Naive thymus-derived CD8-positive, alpha-beta T cell (primary cell): Measurements from ENCODE around the gene PIBF1. TPM values are rescaled to one million over a fixed set of nuclear protein-coding genes. Genes with fewer than 3 reads are reported as not detected.

Experiments used
- ATAC-seq, 2 donors: fragments of 150-1000 bp; cut with Tn5 transposase in 1 of 2; sonication (Bioruptor Pico), chemical (Tn5 transposase) in 1 of 2; 1 replicate in 1 of 2; 2 replicates in 1 of 2; pipeline ENCODE4 v1.10.0; 2021; ENCODE audit warnings: mild to moderate bottlenecking in 2 of 2, moderate library complexity in 2 of 2
- POLR2A ChIA-PET: fragments of 350-600 bp; sonication (Branson Sonifier 250); formaldehyde crosslinking; loops from one replicate; lab custom pipeline; 2021; ENCODE audit warnings: antibody characterized with exemption; lab: Charles Lee
- DNase-seq, 10 donors: peaks; one replicate each; pipeline versions ENCODE4 v3.0.0 to v3.0.0-alpha.2; 2020 to 2022
- H3K27ac Mint-ChIP-seq, 10 donors: one replicate each; pipeline ENCODE4 v1.8.0; 2020 to 2022; ENCODE audit warnings: mild to moderate bottlenecking in 10 of 10, mixed read lengths in 10 of 10, moderate library complexity in 4 of 10, inconsistent platforms in 1 of 10
- H3K27me3 Mint-ChIP-seq, 5 donors: one replicate each; pipeline ENCODE4 v1.8.0; 2021 to 2022; ENCODE audit warnings: mixed read lengths in 5 of 5
- H3K36me3 Mint-ChIP-seq, 3 donors: one replicate each; pipeline ENCODE4 v1.8.0; 2020 to 2022; ENCODE audit warnings: mixed read lengths in 3 of 3, mild to moderate bottlenecking in 2 of 3, inconsistent platforms in 1 of 3
- H3K4me1 Mint-ChIP-seq, 4 donors: one replicate each; pipeline ENCODE4 v1.8.0; 2021 to 2022; ENCODE audit warnings: mixed read lengths in 4 of 4
- H3K4me3 Mint-ChIP-seq, 10 donors: one replicate each; pipeline ENCODE4 v1.8.0; 2020 to 2022; ENCODE audit warnings: mild to moderate bottlenecking in 10 of 10, mixed read lengths in 10 of 10, moderate library complexity in 6 of 10, inconsistent platforms in 1 of 10
- H3K9me3 Mint-ChIP-seq, 9 donors: one replicate each; pipeline ENCODE4 v1.8.0; 2020 to 2022; ENCODE audit warnings: mixed read lengths in 9 of 9, mild to moderate bottlenecking in 3 of 9, inconsistent platforms in 1 of 9, moderate library complexity in 1 of 9
- polyA plus RNA-seq, 3 donors: library from polyadenylated mRNA; unstranded; fragments of 300-500 nt; fragmentation: Illumina TruSeq; gene quantifications; one replicate each; pipeline ENCODE4 v1.2.3, GENCODE V29; 2021
- total RNA-seq, 8 experiments: library from RNA in 2 of 8; stranded (reverse) in 2 of 8; gene quantifications; one replicate each; pipeline ENCODE4 v1.2.3 and lab custom pipeline; 2021 to 2026

PIBF1 gene
- total and polyA plus RNA-seq, 5 experiments from 2014 or later, result 18.3 to 32.3 (median 23.6) TPM

DNA sequence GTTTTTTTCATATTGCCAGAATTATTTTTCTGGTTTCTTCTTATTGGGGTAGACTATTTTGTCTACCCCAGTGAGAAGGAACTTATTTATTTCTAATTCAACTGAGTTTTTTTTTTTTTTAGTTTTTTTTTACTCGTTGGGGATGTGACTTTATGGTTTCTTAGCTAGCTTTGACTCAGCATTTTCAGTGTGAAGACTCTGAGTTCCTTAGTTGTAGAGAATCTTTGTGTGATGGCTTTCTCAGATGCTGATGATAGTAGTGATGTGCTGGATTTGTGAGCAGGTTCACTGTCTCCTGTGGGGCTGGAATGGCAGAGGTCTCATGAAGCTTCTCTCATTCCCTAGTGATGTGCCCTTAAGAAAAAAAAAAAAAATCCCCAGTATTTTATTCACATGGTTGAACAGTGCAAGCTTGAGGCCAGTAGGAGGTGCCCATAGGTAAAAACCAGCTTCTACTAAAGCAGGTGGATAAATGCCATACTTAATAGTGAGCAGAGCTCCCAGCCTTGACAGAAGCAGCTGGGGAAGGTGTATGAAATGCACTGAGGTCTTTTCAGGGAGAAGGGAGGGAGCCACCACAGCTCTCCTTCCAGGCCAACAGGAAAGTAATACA lies 170.7 kb downstream of the PIBF1 start:
- ATAC-seq (no peak), DNase-seq (no peak)
- Mint-ChIP-seq H3K27me3 (no peaks in the 10 kb centered on the region), H3K9me3 (peaks cover 0 to 25% (median 2%) of the 10 kb centered on the region in 9 donors), H3K4me3 (no peak overlapping the region), H3K4me1 (peaks cover 0 to 2% (median 0%) of the 10 kb centered on the region in 4 donors), H3K36me3 (peaks cover 34 to 70% (median 50%) of the 10 kb centered on the region in 3 donors), H3K27ac (no peak overlapping the region)
- POLR2A ChIA-PET, result no interaction called here

DNA sequence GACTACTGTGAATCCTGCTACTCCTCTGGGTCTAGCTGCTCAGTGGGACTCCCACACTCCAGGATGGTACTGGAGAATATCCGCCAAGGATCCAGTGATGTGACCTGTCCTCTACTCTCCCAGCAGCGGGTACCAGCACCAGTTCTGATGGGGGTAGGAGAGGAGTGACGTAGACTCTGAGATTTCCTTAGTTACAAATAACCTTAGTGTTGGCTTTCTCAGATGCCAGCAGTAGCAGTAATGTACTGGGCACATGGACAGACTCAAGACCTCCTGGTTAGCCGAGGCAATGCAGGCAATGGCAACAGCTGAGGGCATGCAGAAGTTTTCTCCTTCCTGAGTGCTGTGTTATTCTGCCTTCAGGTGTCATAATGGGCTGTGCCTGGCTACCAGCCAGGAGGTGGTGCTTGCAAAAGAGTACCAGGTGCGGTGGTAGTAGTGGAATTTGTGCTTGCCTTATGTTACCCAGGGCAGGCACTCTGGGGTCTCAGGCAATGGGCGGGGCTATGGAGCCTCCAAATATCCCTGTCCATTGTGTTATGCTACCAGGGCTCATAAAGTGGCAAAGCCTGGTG lies 171.5 kb downstream of the PIBF1 start:
- Mint-ChIP-seq H3K4me1 (no peaks in the 10 kb centered on the region), H3K27me3 (no peaks in the 10 kb centered on the region), H3K9me3 (peaks cover 0 to 21% (median 2%) of the 10 kb centered on the region in 9 donors), H3K4me3 (no peak overlapping the region), H3K27ac (peak overlapping the region in 1 of 10 donors; percentile 37), H3K36me3 (peaks cover 29 to 64% (median 45%) of the 10 kb centered on the region in 3 donors)
- no peak for DNase-seq
- POLR2A ChIA-PET, result no interaction called here
- ATAC-seq, result no peak

DNA sequence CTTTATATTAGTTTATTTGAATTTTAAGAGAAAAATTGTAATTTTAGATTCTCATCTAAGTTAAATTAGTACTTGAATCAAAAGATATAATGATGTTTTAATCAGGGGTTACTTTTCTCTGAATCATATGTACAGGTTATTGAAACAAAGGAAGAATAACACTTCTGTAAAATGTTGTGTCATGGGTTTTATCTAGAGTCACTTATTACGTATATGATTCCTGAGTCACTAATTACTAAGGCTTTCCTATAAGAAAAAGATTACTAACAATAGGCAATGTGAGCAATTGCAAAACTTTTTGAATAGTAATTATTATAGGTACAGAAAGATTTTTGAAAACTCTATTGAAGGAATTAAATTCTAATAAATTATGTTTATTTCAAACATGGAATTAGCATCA lies 177.7 kb downstream of the PIBF1 start:
- DNase-seq (no peak), ATAC-seq (no peak)
- Mint-ChIP-seq H3K4me1 (no peaks in the 10 kb centered on the region), H3K27ac (no peak overlapping the region), H3K9me3 (peaks cover 0 to 20% (median 2%) of the 10 kb centered on the region in 9 donors), H3K4me3 (no peak overlapping the region), H3K27me3 (no peaks in the 10 kb centered on the region), H3K36me3 (peaks cover 26 to 48% (median 30%) of the 10 kb centered on the region in 3 donors)
- POLR2A ChIA-PET, result no interaction called here

DNA sequence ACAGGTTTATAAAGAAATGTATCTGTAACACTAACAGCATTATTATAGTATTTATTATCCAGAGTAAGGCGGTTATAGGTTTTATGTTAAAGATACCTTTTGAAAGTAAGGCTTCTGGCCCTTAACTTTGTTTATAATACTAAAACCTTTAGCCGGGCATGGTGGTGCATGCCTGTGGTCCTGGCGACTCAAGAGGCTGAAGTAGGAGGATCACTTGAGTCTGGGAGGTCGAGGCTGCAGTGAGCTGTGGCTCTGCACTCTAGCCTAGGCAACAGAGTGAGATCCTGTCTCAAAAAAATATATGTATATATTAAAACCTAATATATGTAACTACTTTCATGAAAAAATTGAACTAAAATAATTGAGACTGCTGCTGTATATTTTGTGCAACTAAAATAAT lies 178.2 kb downstream of the PIBF1 start:
- Mint-ChIP-seq H3K27ac (no peak overlapping the region), H3K36me3 (peaks cover 26 to 47% (median 32%) of the 10 kb centered on the region in 3 donors), H3K4me1 (no peaks in the 10 kb centered on the region), H3K27me3 (no peaks in the 10 kb centered on the region), H3K4me3 (no peak overlapping the region), H3K9me3 (peaks cover 0 to 20% (median 2%) of the 10 kb centered on the region in 9 donors)
- DNase-seq (no peak), ATAC-seq (no peak)
- POLR2A ChIA-PET, result no interaction called here

DNA sequence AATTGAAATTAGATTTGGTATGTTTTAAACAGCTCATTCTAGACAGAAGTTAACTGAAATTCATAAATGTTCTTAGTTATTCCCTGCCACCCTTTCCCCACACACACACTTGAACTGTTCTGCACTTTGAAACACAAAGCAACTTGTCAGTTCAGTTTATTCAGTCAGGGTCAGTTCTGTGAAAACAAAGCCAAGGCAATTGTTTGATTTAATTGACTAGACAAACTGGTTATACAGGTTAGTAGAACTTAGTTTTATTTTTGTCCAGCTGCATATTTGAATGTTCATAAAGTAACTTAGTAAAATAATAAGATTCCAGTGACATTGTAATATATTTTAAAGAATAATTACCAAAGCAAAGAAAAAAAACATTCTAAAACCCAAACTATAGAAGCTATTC lies 178.6 kb downstream of the PIBF1 start:
- DNase-seq (no peak), ATAC-seq (no peak)
- Mint-ChIP-seq H3K9me3 (peaks cover 0 to 18% (median 2%) of the 10 kb centered on the region in 9 donors), H3K27me3 (no peaks in the 10 kb centered on the region), H3K4me1 (no peaks in the 10 kb centered on the region), H3K4me3 (no peak overlapping the region), H3K27ac (no peak overlapping the region), H3K36me3 (peaks cover 22 to 48% (median 30%) of the 10 kb centered on the region in 3 donors)
- POLR2A ChIA-PET, result no interaction called here

DNA sequence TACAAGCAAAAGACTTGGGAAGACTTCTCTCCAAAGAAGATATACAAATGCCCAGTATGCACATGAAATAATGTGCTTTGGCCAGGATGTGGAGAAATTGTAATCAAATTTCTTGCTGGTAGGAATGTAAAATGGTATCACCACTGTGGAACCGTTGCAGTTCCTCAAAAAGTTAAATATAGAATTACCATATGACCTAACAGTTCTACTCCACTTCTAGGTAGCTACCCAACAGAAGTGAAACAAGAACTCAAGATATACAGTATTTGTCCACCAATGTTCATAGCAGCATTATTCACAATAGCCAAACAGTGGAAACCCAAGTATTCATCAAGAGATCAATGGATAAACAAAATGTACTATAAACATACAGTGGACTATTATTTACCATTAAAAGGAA lies 181.8 kb downstream of the PIBF1 start:
- POLR2A ChIA-PET, result no interaction called here
- DNase-seq (no peak), ATAC-seq (no peak)
- Mint-ChIP-seq H3K27ac (no peak overlapping the region), H3K27me3 (no peaks in the 10 kb centered on the region), H3K4me1 (no peaks in the 10 kb centered on the region), H3K4me3 (no peak overlapping the region), H3K9me3 (no peaks in the 10 kb centered on the region), H3K36me3 (peaks cover 4 to 44% (median 9%) of the 10 kb centered on the region in 3 donors)

DNA sequence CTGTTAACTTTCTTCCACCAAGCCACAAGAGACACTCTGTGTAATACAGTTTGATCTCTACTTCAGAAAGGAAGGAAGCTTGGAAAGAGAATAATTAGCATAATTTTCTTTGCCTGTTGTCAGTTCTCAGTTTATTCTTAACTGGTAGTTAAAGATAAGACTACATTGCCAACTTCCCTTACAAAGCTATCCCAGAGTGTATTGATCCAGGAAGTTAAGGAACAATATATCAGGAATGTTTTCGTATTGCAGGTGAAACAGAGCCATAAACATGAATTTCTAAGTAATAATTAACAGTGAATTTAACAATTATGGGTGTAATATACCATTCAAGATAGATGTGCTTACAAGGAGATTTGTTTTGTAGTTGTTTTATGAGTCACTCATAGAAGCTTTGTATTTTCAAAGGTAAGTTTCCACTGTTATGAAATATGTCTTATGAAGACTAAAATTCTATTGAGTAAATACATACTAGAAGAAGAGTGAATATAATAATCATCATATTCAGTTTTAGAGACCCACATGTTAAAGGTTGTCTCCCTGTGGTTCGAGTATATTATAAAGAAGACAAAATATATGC lies 188.5 kb downstream of the PIBF1 start:
- ATAC-seq, result no peak
- Mint-ChIP-seq H3K4me3 (no peak overlapping the region), H3K36me3 (peaks cover 0 to 45% (median 10%) of the 10 kb centered on the region in 3 donors), H3K27ac (peak overlapping the region in 1 of 10 donors; percentile 19), H3K27me3 (no peaks in the 10 kb centered on the region), H3K9me3 (no peaks in the 10 kb centered on the region), H3K4me1 (no peaks in the 10 kb centered on the region)
- DNase-seq, result no peak
- POLR2A ChIA-PET, result no interaction called here

DNA sequence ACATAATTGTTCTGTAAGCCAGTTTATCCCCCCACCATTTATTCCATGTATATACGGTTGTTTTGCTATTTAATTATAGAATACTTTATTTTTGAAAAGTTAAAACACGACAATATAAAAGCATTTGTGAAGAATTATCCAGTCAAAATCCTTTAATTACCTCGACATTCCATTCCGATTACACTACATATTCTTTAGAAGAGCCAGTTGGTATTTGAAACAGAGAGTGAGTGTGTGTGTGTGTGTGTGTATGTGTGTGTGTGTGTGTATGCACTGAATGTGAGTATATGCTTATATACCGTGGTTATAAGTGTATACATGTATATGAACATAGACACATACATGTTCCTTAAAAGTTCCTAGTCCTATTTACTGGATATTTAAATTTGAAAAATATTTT lies 189.0 kb downstream of the PIBF1 start:
- no peaks in the 10 kb centered on the region for H3K4me1 Mint-ChIP-seq

DNA sequence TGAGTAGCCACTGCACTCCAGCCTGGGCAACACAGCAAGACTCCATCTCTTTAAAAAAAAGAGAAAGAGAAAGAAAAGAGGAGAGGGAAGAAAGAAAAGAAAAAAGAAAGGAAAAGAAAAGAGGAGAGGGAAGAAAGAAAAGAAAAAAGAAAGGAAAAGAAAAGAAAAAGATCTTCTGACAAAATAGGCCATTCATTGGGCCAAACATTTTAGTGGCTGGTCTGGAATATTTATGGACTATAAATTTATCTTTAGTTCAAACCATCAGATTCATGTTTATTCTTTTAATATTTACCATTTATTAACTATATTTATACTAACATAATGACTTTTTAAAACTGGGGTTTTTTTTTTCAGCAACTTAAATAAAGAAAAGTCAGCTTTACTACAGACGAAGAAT lies 191.3 kb downstream of the PIBF1 start:
- Mint-ChIP-seq H3K4me3 (no peak overlapping the region), H3K27ac (peak overlapping the region in 2 of 10 donors; percentile 30 to 85)

More for the DNA sequence above, 189.0 kb downstream of the PIBF1 start:
- H3K36me3 Mint-ChIP-seq, result peaks cover 0 to 45% (median 15%) of the 10 kb centered on the region in 3 donors
- H3K4me3 Mint-ChIP-seq, result no peak overlapping the region
- no peaks in the 10 kb centered on the region for H3K27me3 Mint-ChIP-seq
- no peak for ATAC-seq
- POLR2A ChIA-PET, result no interaction called here
- DNase-seq, result no peak
- no peaks in the 10 kb centered on the region for H3K9me3 Mint-ChIP-seq
- H3K27ac Mint-ChIP-seq, result no peak overlapping the region

DNA sequence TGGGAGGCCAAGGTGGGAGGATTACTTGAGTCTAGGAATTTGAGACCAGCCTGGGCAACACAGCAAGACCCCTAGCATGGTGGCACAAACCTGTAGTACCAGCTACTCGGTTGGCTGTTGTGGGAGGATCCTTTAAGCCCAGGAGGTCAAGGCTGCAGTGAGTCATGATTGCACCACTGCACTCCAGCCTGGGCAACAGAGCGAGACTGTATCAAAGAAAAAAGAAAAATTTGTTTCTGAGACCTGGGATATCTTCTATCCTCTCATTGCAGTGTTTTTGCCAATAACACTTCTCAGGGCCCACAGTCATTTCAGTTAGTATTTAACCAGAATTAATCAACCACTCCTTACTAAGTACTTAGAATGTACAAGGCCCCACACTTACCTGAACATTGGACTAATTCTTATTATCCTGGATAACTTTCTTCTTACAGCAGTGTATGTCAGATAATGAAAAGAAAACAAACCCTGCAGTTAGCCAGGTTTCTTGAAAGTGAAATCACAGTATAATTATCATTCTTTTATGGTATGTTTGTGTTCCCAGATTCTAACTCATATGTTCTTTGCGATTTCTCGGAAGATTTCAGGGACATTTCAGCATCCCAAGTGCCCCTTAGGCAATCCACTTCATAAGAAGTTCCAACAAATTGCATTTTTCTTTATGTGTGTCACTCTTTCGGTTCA lies 201.3 kb downstream of the PIBF1 start:
- H3K27me3 Mint-ChIP-seq, result no peaks in the 10 kb centered on the region
- H3K36me3 Mint-ChIP-seq, result peaks cover 0 to 24% (median 16%) of the 10 kb centered on the region in 3 donors
- POLR2A ChIA-PET, result no interaction called here
- ATAC-seq (no peak), DNase-seq (no peak)
- peak overlapping the region in 1 of 10 donors; percentile 25 for H3K27ac Mint-ChIP-seq
- H3K4me3 Mint-ChIP-seq, result no peak overlapping the region
- H3K4me1 Mint-ChIP-seq, result peaks cover 0 to 2% (median 0%) of the 10 kb centered on the region in 4 donors
- no peaks in the 10 kb centered on the region for H3K9me3 Mint-ChIP-seq

More for the DNA sequence above, 191.3 kb downstream of the PIBF1 start:
- no peaks in the 10 kb centered on the region for H3K27me3 Mint-ChIP-seq
- ATAC-seq (no peak), DNase-seq (no peak)
- POLR2A ChIA-PET, result no interaction called here
- peaks cover 0 to 48% (median 19%) of the 10 kb centered on the region in 3 donors for H3K36me3 Mint-ChIP-seq
- H3K4me1 Mint-ChIP-seq, result no peaks in the 10 kb centered on the region
- no peaks in the 10 kb centered on the region for H3K9me3 Mint-ChIP-seq

DNA sequence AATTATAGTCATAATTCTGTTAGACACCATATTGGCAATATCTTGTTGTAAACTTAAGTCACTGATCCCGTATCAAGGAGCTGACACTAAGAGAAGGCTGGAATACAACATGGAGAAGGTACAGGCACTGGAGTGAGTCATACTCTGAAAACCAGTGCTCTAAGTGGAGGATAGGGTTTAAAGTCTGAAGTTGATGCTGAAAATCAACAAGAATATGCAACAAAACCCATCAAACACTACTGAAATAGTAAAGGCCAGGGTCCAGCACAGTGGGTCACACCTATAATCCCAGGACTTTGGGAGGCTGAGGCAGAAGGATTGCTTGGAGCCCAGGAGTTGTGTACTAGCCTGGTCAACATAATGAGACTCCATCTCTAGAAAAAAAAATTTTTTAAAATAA lies 203.7 kb downstream of the PIBF1 start:
- Mint-ChIP-seq H3K36me3 (peaks cover 0 to 18% (median 9%) of the 10 kb centered on the region in 3 donors), H3K9me3 (no peaks in the 10 kb centered on the region), H3K4me3 (no peak overlapping the region), H3K27ac (no peak overlapping the region), H3K4me1 (no peaks in the 10 kb centered on the region), H3K27me3 (no peaks in the 10 kb centered on the region)
- ATAC-seq (no peak), DNase-seq (no peak)
- POLR2A ChIA-PET, result no interaction called here

DNA sequence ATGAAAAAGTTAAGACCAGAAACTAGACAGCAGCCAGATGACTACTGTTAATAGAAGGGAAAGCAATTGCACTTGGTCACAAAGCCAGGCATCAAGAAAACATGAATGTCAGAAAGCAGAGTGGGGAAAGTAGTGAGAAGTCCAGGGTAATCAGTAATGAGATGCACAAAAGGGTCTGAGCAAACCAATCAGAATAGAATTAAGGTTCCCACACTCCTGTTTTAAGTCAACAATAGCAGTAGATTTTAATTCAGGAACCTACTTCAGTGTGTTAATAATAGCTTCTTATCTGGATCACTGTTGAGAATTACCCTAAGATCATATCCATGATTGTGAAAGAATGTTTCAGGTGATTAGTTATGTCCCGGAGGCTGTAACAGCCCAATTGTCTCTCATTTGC lies 204.3 kb downstream of the PIBF1 start:
- no peak for ATAC-seq
- POLR2A ChIA-PET, result no interaction called here
- peak overlapping the region in 1 of 10 donors; percentile 14 for H3K4me3 Mint-ChIP-seq

DNA sequence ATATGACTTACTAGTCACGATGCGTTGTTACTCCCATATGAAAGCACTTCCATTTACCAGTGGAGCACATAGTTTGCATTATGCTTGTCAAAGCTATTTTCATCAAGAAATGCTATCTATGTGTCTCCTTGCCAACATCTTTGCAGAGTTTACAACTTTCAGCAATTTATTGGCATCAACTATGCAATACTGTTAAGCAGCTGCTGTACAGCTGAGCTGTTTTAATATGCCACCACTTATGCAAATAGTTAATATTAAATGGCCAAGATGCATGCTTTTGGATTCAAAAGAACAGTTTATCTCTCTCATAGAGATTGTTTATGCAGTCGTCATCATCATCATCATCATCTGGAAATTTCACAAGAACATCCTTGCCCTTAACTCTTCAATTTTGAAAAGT lies 209.0 kb downstream of the PIBF1 start:
- Mint-ChIP-seq H3K9me3 (no peaks in the 10 kb centered on the region), H3K4me1 (no peaks in the 10 kb centered on the region), H3K4me3 (no peak overlapping the region), H3K27ac (no peak overlapping the region), H3K27me3 (no peaks in the 10 kb centered on the region), H3K36me3 (peaks cover 0 to 36% (median 7%) of the 10 kb centered on the region in 3 donors)
- ATAC-seq, result no peak
- POLR2A ChIA-PET, result no interaction called here
- DNase-seq, result no peak

More for the DNA sequence above, 204.3 kb downstream of the PIBF1 start:
- no peaks in the 10 kb centered on the region for H3K4me1 Mint-ChIP-seq
- peaks cover 0 to 19% (median 8%) of the 10 kb centered on the region in 3 donors for H3K36me3 Mint-ChIP-seq
- H3K9me3 Mint-ChIP-seq, result no peaks in the 10 kb centered on the region
- H3K27me3 Mint-ChIP-seq, result no peaks in the 10 kb centered on the region
- H3K27ac Mint-ChIP-seq, result no peak overlapping the region
- no peak for DNase-seq
